ENCODE measurements around the gene EXOC3L4. TPM values are rescaled to one million over a fixed set of nuclear protein-coding genes. Genes with fewer than 3 reads are reported as not detected.

EXOC3L4 gene
- total and polyA plus RNA-seq, 2 donors (not counting 3 experiments of a cell fraction or from before 2014, with no cell fraction given): not detected

DNA sequence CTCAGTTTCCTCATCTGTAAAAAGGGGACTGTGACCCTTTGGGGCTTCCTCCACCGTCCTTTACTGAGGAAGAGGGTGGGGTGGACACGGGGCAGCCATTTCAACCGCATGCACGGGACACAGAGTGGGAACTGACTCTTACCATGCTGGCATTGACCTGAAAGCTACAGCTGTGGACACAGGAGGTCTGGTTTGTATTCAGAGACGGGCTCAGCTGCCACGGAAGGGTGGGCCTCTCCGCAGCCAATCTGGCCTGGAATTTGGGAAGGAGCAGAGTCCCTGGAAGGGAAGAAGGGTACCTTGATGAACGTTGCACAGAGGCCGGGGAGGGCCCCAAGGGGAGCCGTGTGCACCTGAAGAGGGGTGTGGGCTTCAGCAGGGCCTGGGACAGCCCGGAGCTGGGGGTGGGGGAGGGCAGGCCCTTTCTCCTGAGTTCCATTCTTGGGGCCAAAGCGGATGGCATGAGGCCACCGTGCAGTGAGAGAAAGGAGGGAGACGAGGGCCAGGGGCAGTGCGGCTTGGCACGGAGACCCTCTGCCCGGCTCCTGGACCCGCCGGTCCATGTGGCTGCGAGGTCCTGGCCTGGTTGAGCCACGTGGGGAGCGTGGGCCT lies 43.3 kb downstream of the EXOC3L4 start:
- DNase-seq (ENCODE audit: low read depth, low spot score): no peak
- no peak overlapping the region for H3K9ac ChIP-seq (replicated peaks; ENCODE audit: extremely low read depth, insufficient read depth, low read length)
- no peaks in the 10 kb centered on the region for H3K9me1 ChIP-seq (replicated peaks; ENCODE audit: control insufficient read depth, extremely low read depth, insufficient read depth, low read length)
- dilution Hi-C loops (cut with MboI; ENCODE audit: extremely low pct_ligation_motif_present, low sequenced_read_pairs) (no loop called here), intact Hi-C loops (cut with micrococcal nuclease) (no loop called here)
- H3K79me2 ChIP-seq (ENCODE audit: control insufficient read depth, insufficient read depth, low read length): no peaks in the 10 kb centered on the region
- BruUV-seq (replicated peaks): no TSS peak
- POLR2A ChIA-PET: no interaction called here
- no peaks in the 10 kb centered on the region for H4K20me1 ChIP-seq (replicated peaks; ENCODE audit: control insufficient read depth, extremely low read depth, insufficient read depth, low read length)
- H3K27me3 ChIP-seq (ENCODE audit: control insufficient read depth in 2 of 2, insufficient read depth in 2 of 2, low read length in 2 of 2): peaks cover 21 to 29% of the 10 kb centered on the region in 2 experiments
- FAIRE-seq: no peak
- H3K36me3 ChIP-seq (ENCODE audit: control insufficient read depth in 2 of 2, extremely low read depth in 1 of 2, insufficient read depth in 2 of 2, low read length in 2 of 2): peaks cover 0 to 17% of the 10 kb centered on the region in 2 experiments
- CTCF ChIA-PET: interaction anchor here (1.0 to 13.7 kb wide), 2 partner anchors 34 to 83 kb away, joined by 3 to 219 read pairs; no protein-coding TSS in a partner anchor
- H3K4me3 ChIP-seq (replicated peaks in 1 of 3; ENCODE audit: insufficient read depth in 1 of 3, low read depth in 1 of 3, low read length in 3 of 3): no peak overlapping the region
- TF ChIP-seq POLR2A (IDR thresholded peaks at IDR 0.05; ENCODE audit: low read depth, low read length) (no peak), JUN (IDR thresholded peaks at IDR 0.05; ENCODE audit: borderline replicate concordance, insufficient read depth, insufficient read length, low read depth) (no peak), EZH2 (IDR thresholded peaks at IDR 0.05; ENCODE audit: borderline replicate concordance, low read depth, low read length, severe bottlenecking) (no peak)
- H3K4me2 ChIP-seq (ENCODE audit: insufficient read depth, low read length): no peak overlapping the region
- no peak overlapping the region for H2AFZ ChIP-seq (ENCODE audit: low read depth, low read length)
- no peaks in the 10 kb centered on the region for H3K9me3 ChIP-seq (replicated peaks; ENCODE audit: control insufficient read depth, insufficient read depth, low read length)
- H3K27ac ChIP-seq (ENCODE audit: insufficient read depth, low read depth, low read length): no peak overlapping the region
- no peaks in the 10 kb centered on the region for H3K4me1 ChIP-seq (ENCODE audit: control insufficient read depth, extremely low read depth, insufficient read depth, low read length)

DNA sequence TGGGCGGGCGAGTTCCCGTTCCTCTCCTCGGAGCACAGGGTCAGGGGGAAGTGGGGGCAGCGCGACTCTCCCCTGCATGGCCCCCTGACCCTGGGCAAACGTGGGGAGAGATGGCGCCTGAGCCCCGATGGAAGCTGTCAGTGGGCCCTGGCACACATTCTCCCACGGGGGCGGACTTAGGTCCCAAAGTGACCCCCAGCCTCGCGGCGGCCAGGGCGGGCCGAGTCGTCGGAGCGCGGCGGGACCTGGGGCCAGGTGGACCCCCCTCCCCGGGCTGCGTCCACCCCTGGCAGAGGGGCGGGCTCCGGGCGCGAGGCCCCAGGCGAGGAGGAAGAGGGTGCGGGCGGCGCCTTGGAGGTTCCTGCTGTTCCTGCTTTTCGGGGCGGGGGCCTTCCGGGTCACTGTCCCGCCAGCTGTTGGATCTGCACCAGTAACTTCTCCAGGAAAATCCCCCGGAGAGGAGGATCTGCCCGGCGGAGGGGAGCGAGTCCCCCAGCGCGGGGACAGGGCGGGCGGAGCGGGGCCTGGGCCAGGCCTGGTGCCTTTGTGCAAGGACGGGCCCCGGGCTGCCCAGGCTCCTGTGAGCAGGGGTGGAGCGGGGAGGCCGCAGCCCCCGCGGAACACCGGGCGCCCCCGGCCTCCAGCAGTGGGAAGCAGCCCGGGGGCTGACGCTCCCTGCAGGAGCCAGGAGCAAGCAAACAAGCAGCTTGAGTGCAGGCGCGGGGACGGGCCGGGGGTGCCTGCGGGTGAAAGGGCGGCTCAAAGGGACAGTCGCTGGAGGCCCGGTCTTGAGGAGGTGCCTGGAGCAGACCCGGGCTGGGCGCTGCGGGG lies 44.0 kb downstream of the EXOC3L4 start:
- CTCF ChIA-PET: interaction anchor here (13.7 kb wide), 1 partner anchor 35 kb away, joined by 219 read pairs; no protein-coding TSS in a partner anchor
- dilution Hi-C loops (cut with MboI; ENCODE audit: extremely low pct_ligation_motif_present, low sequenced_read_pairs): no loop called here

More for the DNA sequence above, 44.0 kb downstream of the EXOC3L4 start:
- no peak for FAIRE-seq
- no peak overlapping the region for H3K9ac ChIP-seq (replicated peaks; ENCODE audit: extremely low read depth, insufficient read depth, low read length)
- no peak for DNase-seq (ENCODE audit: low read depth, low spot score)
- no peak for TF ChIP-seq MYC (IDR thresholded peaks at IDR 0.05; ENCODE audit: low read depth, low read length)
- no peak for TF ChIP-seq JUN (IDR thresholded peaks at IDR 0.05; ENCODE audit: borderline replicate concordance, insufficient read depth, insufficient read length, low read depth)
- TF ChIP-seq POLR2A (IDR thresholded peaks at IDR 0.05; ENCODE audit: low read depth, low read length): no peak
- TF ChIP-seq POLR2AphosphoS5 (IDR thresholded peaks at IDR 0.05; ENCODE audit: insufficient read depth, low read depth, low read length): no peak
- TF ChIP-seq GATA2 (IDR thresholded peaks at IDR 0.05; ENCODE audit: insufficient read depth, insufficient read length, low read depth, low read length): no peak
- TF ChIP-seq, protein P1, sequence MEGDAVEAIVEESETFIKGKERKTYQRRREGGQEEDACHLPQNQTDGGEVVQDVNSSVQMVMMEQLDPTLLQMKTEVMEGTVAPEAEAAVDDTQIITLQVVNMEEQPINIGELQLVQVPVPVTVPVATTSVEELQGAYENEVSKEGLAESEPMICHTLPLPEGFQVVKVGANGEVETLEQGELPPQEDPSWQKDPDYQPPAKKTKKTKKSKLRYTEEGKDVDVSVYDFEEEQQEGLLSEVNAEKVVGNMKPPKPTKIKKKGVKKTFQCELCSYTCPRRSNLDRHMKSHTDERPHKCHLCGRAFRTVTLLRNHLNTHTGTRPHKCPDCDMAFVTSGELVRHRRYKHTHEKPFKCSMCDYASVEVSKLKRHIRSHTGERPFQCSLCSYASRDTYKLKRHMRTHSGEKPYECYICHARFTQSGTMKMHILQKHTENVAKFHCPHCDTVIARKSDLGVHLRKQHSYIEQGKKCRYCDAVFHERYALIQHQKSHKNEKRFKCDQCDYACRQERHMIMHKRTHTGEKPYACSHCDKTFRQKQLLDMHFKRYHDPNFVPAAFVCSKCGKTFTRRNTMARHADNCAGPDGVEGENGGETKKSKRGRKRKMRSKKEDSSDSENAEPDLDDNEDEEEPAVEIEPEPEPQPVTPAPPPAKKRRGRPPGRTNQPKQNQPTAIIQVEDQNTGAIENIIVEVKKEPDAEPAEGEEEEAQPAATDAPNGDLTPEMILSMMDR (IDR thresholded peaks at IDR 0.05; ENCODE audit: extremely low read depth in 1 of 2, insufficient read depth in 1 of 2, low read depth in 1 of 2, low read length in 2 of 2): no peak
- TF ChIP-seq EZH2 (IDR thresholded peaks at IDR 0.05; ENCODE audit: borderline replicate concordance, low read depth, low read length, severe bottlenecking): no peak
- TF ChIP-seq, protein P2, sequence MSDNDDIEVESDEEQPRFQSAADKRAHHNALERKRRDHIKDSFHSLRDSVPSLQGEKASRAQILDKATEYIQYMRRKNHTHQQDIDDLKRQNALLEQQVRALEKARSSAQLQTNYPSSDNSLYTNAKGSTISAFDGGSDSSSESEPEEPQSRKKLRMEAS (IDR thresholded peaks at IDR 0.05; ENCODE audit: insufficient read depth, insufficient read length): no peak
- TF ChIP-seq FOS (IDR thresholded peaks at IDR 0.05; ENCODE audit: borderline replicate concordance, insufficient read depth, low read length): no peak
- intact Hi-C loops (cut with micrococcal nuclease): no loop called here
- H4K20me1 ChIP-seq (replicated peaks; ENCODE audit: control insufficient read depth, extremely low read depth, insufficient read depth, low read length): no peaks in the 10 kb centered on the region
- no peak overlapping the region for H3K4me3 ChIP-seq (replicated peaks in 1 of 3; ENCODE audit: insufficient read depth in 1 of 3, low read depth in 1 of 3, low read length in 3 of 3)
- no peaks in the 10 kb centered on the region for H3K79me2 ChIP-seq (ENCODE audit: control insufficient read depth, insufficient read depth, low read length)
- H3K27me3 ChIP-seq (ENCODE audit: control insufficient read depth in 2 of 2, insufficient read depth in 2 of 2, low read length in 2 of 2): peaks cover 24 to 36% of the 10 kb centered on the region in 2 experiments
- H3K4me1 ChIP-seq (ENCODE audit: control insufficient read depth, extremely low read depth, insufficient read depth, low read length): no peaks in the 10 kb centered on the region
- no peak overlapping the region for H3K27ac ChIP-seq (ENCODE audit: insufficient read depth, low read depth, low read length)
- H3K9me3 ChIP-seq (replicated peaks; ENCODE audit: control insufficient read depth, insufficient read depth, low read length): no peaks in the 10 kb centered on the region
- POLR2A ChIA-PET: no interaction called here
- no peak overlapping the region for H3K4me2 ChIP-seq (ENCODE audit: insufficient read depth, low read length)
- no peaks in the 10 kb centered on the region for H3K9me1 ChIP-seq (replicated peaks; ENCODE audit: control insufficient read depth, extremely low read depth, insufficient read depth, low read length)
- H3K36me3 ChIP-seq (ENCODE audit: control insufficient read depth in 2 of 2, extremely low read depth in 1 of 2, insufficient read depth in 2 of 2, low read length in 2 of 2): peaks cover 0 to 10% of the 10 kb centered on the region in 2 experiments
- no peak overlapping the region for H2AFZ ChIP-seq (ENCODE audit: low read depth, low read length)
- BruUV-seq (replicated peaks): no TSS peak
